Stimulated activated naive CD8-positive, alpha-beta T cell treated with anti-CD3 and anti-CD28 coated beads, Interleukin-15, amount 100 ng/mL, for 72 hours (primary cell): Measurements from ENCODE around the gene FBN1.
A peak's percentile ranks its signal among the peaks of the same experiment; 100 is the strongest.

ENCODE experiments used
- ATAC-seq: fragments of 150-1000 bp; cut with Tn5 transposase; 2 replicates; pipeline ENCODE4 v1.10.0; 2021; ENCODE audit warnings: mild to moderate bottlenecking, moderate library complexity
- DNase-seq, 2 donors: peaks; one replicate each; pipeline ENCODE4 v3.0.0; 2021 to 2022
- H3K27ac Mint-ChIP-seq, 2 donors: one replicate each; pipeline ENCODE4 v1.8.0; 2022; ENCODE audit warnings: mild to moderate bottlenecking in 2 of 2, mixed read lengths in 2 of 2, moderate library complexity in 2 of 2
- H3K27me3 Mint-ChIP-seq: one replicate; pipeline ENCODE4 v1.8.0; 2022; ENCODE audit warnings: mixed read lengths
- H3K4me1 Mint-ChIP-seq: one replicate; pipeline ENCODE4 v1.8.0; 2022; ENCODE audit warnings: mild to moderate bottlenecking, mixed read lengths
- H3K4me3 Mint-ChIP-seq, 2 donors: one replicate each; pipeline ENCODE4 v1.8.0; 2022; ENCODE audit warnings: mild to moderate bottlenecking in 2 of 2, mixed read lengths in 2 of 2, moderate library complexity in 1 of 2
- H3K9me3 Mint-ChIP-seq, 2 donors: one replicate each; pipeline ENCODE4 v1.8.0; 2022; ENCODE audit warnings: mixed read lengths in 2 of 2

The FBN1 gene

GRCh38 chr15:48645558-48646330 is at the start of gene FBN1:
Gene FBN1, minus strand, starts transcription at chr15:48645709. Its CDS starts 940 bp downstream, at chr15:48644769.
- H3K27ac Mint-ChIP-seq = no peak within 1 kb of the TSS
- ATAC-seq (peak; percentile 72), DNase-seq (peak; percentile 25 to 33)
- H3K27me3 Mint-ChIP-seq = peaks cover 67% of the 10 kb centered on the region
- peaks cover 10% of the 10 kb centered on the region for H3K4me1 Mint-ChIP-seq
- peak within 1 kb of the TSS; percentile 71 to 81 for H3K4me3 Mint-ChIP-seq
- no peaks in the 10 kb centered on the region for H3K9me3 Mint-ChIP-seq

- peaks cover 0 to 5% of the 10 kb centered on the region in 2 donors for H3K9me3 Mint-ChIP-seq
- H3K27ac Mint-ChIP-seq = no peak overlapping the region
- ATAC-seq (no peak), DNase-seq (no peak)
- no peaks in the 10 kb centered on the region for H3K4me1 Mint-ChIP-seq
- no peaks in the 10 kb centered on the region for H3K27me3 Mint-ChIP-seq
- no peak overlapping the region for H3K4me3 Mint-ChIP-seq
These were observed 48.0 kb upstream of the FBN1 start for GRCh38 chr15:48693484-48693883.

GRCh38 chr15:48688493-48688892 is 43.0 kb upstream of the FBN1 start:
- H3K4me1 Mint-ChIP-seq = no peaks in the 10 kb centered on the region
- ATAC-seq (no peak), DNase-seq (no peak)
- no peaks in the 10 kb centered on the region for H3K27me3 Mint-ChIP-seq
- peaks cover 4 to 24% of the 10 kb centered on the region in 2 donors for H3K9me3 Mint-ChIP-seq
- peak overlapping the region in 1 of 2 donors; percentile 14 for H3K27ac Mint-ChIP-seq
- H3K4me3 Mint-ChIP-seq = no peak overlapping the region

- DNase-seq (no peak), ATAC-seq (no peak)
- H3K27ac Mint-ChIP-seq = peak overlapping the region in 1 of 2 donors; percentile 22
- H3K4me3 Mint-ChIP-seq = no peak overlapping the region
- peaks cover 4 to 19% of the 10 kb centered on the region in 2 donors for H3K9me3 Mint-ChIP-seq
- H3K4me1 Mint-ChIP-seq = no peaks in the 10 kb centered on the region
- no peaks in the 10 kb centered on the region for H3K27me3 Mint-ChIP-seq
These were observed 38.7 kb upstream of the FBN1 start for GRCh38 chr15:48683991-48684765.

GRCh38 chr15:48682942-48683651 is 37.6 kb upstream of the FBN1 start:
- Mint-ChIP-seq H3K4me1 (no peaks in the 10 kb centered on the region), H3K9me3 (peaks cover 4 to 17% of the 10 kb centered on the region in 2 donors), H3K4me3 (no peak overlapping the region), H3K27me3 (no peaks in the 10 kb centered on the region), H3K27ac (peak overlapping the region in 1 of 2 donors; percentile 49)
- DNase-seq = no peak
- no peak for ATAC-seq

- DNase-seq (no peak), ATAC-seq (no peak)
- peaks cover 4 to 8% of the 10 kb centered on the region in 2 donors for H3K9me3 Mint-ChIP-seq
- no peak overlapping the region for H3K4me3 Mint-ChIP-seq
- no peak overlapping the region for H3K27ac Mint-ChIP-seq
- no peaks in the 10 kb centered on the region for H3K4me1 Mint-ChIP-seq
- H3K27me3 Mint-ChIP-seq = no peaks in the 10 kb centered on the region
These were observed 35.8 kb upstream of the FBN1 start for GRCh38 chr15:48681353-48681752.

GRCh38 chr15:48680841-48681240 is 35.3 kb upstream of the FBN1 start:
- Mint-ChIP-seq H3K27ac (no peak overlapping the region), H3K4me3 (no peak overlapping the region), H3K27me3 (no peaks in the 10 kb centered on the region), H3K9me3 (peaks cover 4 to 8% of the 10 kb centered on the region in 2 donors), H3K4me1 (no peaks in the 10 kb centered on the region)
- DNase-seq (no peak), ATAC-seq (no peak)

- H3K4me3 Mint-ChIP-seq = no peak overlapping the region
- no peak for ATAC-seq
- H3K27me3 Mint-ChIP-seq = no peaks in the 10 kb centered on the region
- H3K9me3 Mint-ChIP-seq = peaks cover 4 to 8% of the 10 kb centered on the region in 2 donors
- no peak for DNase-seq
- no peak overlapping the region for H3K27ac Mint-ChIP-seq
- no peaks in the 10 kb centered on the region for H3K4me1 Mint-ChIP-seq
These were observed 34.4 kb upstream of the FBN1 start for GRCh38 chr15:48679952-48680351.

- no peak for ATAC-seq
- Mint-ChIP-seq H3K4me3 (no peak overlapping the region), H3K4me1 (no peaks in the 10 kb centered on the region), H3K27me3 (no peaks in the 10 kb centered on the region), H3K9me3 (no peaks in the 10 kb centered on the region), H3K27ac (no peak overlapping the region)
- DNase-seq = no peak
These were observed 33.3 kb upstream of the FBN1 start for GRCh38 chr15:48678851-48679250.

- no peaks in the 10 kb centered on the region for H3K9me3 Mint-ChIP-seq
- no peak overlapping the region for H3K27ac Mint-ChIP-seq
- DNase-seq (no peak), ATAC-seq (no peak)
- H3K4me1 Mint-ChIP-seq = no peaks in the 10 kb centered on the region
- H3K4me3 Mint-ChIP-seq = no peak overlapping the region
- H3K27me3 Mint-ChIP-seq = no peaks in the 10 kb centered on the region
These were observed 32.3 kb upstream of the FBN1 start for GRCh38 chr15:48677821-48678220.

- Mint-ChIP-seq H3K4me3 (no peak overlapping the region), H3K27ac (no peak overlapping the region), H3K4me1 (no peaks in the 10 kb centered on the region), H3K9me3 (no peaks in the 10 kb centered on the region), H3K27me3 (peaks cover 7% of the 10 kb centered on the region)
- ATAC-seq (no peak), DNase-seq (no peak)
These were observed 29.9 kb upstream of the FBN1 start for GRCh38 chr15:48675436-48675835.

GRCh38 chr15:48674876-48675275 is 29.4 kb upstream of the FBN1 start:
- DNase-seq (no peak), ATAC-seq (no peak)
- Mint-ChIP-seq H3K4me1 (no peaks in the 10 kb centered on the region), H3K27me3 (peaks cover 7% of the 10 kb centered on the region), H3K4me3 (no peak overlapping the region), H3K27ac (no peak overlapping the region), H3K9me3 (no peaks in the 10 kb centered on the region)

- ATAC-seq (no peak), DNase-seq (no peak)
- H3K9me3 Mint-ChIP-seq = no peaks in the 10 kb centered on the region
- peaks cover 7% of the 10 kb centered on the region for H3K27me3 Mint-ChIP-seq
- H3K27ac Mint-ChIP-seq = no peak overlapping the region
- H3K4me1 Mint-ChIP-seq = no peaks in the 10 kb centered on the region
- no peak overlapping the region for H3K4me3 Mint-ChIP-seq
These were observed 26.7 kb upstream of the FBN1 start for GRCh38 chr15:48672206-48672605.

- Mint-ChIP-seq H3K27me3 (peaks cover 7% of the 10 kb centered on the region), H3K9me3 (no peaks in the 10 kb centered on the region), H3K4me1 (no peaks in the 10 kb centered on the region), H3K4me3 (no peak overlapping the region), H3K27ac (no peak overlapping the region)
- DNase-seq (no peak), ATAC-seq (no peak)
These were observed 25.9 kb upstream of the FBN1 start for GRCh38 chr15:48671103-48672022.

- DNase-seq = no peak
- no peak overlapping the region for H3K27ac Mint-ChIP-seq
- ATAC-seq = no peak
- peaks cover 7% of the 10 kb centered on the region for H3K27me3 Mint-ChIP-seq
- H3K9me3 Mint-ChIP-seq = no peaks in the 10 kb centered on the region
- no peak overlapping the region for H3K4me3 Mint-ChIP-seq
- no peaks in the 10 kb centered on the region for H3K4me1 Mint-ChIP-seq
These were observed 22.2 kb upstream of the FBN1 start for GRCh38 chr15:48667701-48668100.
